C4-2B (cell line): ENCODE results near the gene LTBP2.

Source experiments
- H3K27ac ChIP-seq: fragments of 450-650 bp; 2 replicates; pipeline ENCODE4 v1.5.1; 2017
- ZFX ChIP-seq: fragments of 450-650 bp; IDR thresholded peaks from 2 replicates; pipeline ENCODE4 v1.6.1; 2017
- TF ChIP-seq, protein P1 (sequence below): fragments of 450-650 bp; conservative IDR thresholded peaks from 2 replicates; pipeline ENCODE4 v1.5.1; 2017; ENCODE audit warnings: mild to moderate bottlenecking

The LTBP2 gene

DNA sequence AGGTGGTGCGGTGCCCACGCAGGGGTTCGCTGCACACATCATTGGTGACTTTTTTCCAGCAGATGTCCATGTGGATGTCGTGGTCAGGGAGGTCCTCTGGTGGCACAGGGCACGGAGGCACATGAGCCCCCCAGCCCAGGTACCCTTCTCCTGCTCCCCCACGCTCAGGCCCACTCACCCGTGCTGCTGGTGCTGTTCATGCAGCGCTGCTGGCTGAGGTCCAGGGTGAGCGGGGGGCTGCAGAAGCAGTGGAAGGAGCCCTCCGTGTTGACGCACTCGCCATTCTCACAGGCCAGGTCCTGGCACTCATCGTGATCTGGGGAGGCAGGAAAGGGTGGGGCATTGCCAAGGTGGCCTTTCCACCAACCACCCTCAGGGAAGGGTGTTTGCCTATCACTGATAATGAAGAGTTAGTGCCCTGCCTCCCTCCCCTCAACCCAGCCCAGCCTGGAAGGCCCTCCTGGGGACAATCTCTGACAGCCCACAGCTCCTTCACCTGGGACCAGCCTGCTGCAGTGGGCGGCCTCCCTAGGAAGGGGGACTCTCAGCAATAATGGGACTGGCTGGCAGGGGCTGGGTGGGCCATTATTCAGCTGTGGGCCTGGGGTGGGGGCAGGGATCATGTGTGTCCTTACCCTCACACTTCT, 108.6 kb downstream of the LTBP2 start:
- no peak overlapping the region for H3K27ac ChIP-seq
- TF ChIP-seq, protein P1, sequence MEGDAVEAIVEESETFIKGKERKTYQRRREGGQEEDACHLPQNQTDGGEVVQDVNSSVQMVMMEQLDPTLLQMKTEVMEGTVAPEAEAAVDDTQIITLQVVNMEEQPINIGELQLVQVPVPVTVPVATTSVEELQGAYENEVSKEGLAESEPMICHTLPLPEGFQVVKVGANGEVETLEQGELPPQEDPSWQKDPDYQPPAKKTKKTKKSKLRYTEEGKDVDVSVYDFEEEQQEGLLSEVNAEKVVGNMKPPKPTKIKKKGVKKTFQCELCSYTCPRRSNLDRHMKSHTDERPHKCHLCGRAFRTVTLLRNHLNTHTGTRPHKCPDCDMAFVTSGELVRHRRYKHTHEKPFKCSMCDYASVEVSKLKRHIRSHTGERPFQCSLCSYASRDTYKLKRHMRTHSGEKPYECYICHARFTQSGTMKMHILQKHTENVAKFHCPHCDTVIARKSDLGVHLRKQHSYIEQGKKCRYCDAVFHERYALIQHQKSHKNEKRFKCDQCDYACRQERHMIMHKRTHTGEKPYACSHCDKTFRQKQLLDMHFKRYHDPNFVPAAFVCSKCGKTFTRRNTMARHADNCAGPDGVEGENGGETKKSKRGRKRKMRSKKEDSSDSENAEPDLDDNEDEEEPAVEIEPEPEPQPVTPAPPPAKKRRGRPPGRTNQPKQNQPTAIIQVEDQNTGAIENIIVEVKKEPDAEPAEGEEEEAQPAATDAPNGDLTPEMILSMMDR = no peak
- no peak for TF ChIP-seq ZFX

DNA sequence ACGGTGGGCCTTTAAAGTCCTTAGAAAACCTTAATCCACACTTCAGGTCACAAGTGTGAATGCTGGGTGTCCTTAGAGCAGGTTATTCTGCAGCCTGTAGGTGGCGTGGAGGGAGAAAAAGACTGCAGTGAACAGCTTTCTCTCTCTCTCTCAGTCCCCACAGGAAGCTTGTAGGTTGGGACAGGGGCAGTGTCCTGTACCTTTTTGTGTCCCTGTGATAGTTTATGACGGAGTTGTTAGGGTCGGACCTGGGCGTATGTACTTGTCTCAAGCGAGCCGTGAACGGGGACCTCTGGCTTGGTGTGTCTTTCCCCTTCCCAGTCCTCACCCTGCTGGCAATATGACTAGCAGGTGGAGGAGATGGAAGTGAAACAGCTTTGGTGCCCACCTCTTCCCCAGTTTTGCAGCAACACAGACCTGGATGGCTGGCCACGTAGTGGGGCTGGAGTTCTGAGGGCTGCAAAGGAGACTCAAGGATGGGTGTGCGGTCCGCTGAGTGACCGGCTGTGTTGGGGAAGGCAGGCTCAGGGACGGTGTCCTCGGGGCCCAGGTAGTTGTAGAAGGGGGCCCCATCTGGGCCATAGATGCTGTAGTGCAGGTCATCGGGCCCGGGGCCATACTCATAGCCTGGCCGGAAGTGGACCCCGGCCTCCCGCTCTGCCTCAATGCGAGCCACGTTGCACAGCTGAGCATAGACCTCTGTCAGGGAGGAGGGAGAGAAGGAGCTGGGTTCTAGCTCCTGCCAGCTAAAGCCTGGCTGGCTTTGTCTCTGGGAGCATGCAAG, 109.6 kb downstream of the LTBP2 start:
- TF ChIP-seq, protein P1 = peak; percentile 50
- no peak for TF ChIP-seq ZFX
- H3K27ac ChIP-seq = no peak overlapping the region

DNA sequence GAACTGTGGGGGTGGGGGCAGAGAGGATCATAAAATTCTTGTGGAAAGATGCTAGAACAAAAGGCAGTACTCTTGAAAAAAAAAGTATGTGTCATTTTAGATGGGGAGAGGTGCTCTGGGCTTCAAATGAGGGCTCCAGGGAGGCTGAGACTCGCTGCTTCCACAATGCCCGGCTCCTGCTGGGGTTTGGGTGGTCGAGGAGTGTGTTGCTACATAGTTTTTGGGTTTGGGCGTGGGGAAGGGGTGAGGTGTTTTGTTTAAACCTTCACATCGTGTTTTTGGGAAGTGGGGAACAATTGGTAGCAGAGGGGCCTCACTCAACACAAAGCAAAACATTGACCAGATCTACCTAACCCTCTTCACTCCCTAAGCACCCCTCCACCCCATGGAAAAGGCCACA, 110.3 kb downstream of the LTBP2 start:
- no peak overlapping the region for H3K27ac ChIP-seq
- no peak for TF ChIP-seq ZFX
- TF ChIP-seq, protein P1 = 0 out of 2 replicates have a peak, but pooled peaks have one; percentile 2

DNA sequence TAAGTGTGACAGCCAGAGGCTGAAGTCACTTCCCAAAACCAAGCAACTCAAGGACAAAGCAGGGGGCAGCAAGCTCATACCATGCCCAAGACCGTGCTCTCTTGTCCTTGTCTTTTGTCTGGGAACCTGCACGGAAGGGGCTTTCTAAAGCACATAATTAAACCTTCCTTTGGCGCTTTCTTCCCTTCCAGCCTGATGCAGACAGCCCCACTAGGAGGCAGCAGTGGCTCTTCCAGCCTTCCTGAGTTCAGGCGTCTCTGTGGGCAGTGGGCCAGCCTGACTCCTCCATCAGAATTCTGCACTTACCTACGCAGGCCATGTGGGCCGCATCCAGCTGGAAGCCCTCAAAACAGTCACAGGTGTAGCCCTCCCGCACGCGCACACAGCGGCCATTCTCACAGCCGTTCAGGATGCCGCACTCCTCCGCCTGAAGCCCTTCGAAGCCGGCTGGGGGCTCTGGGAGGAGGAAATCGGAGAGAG, 110.9 kb downstream of the LTBP2 start:
- no peak overlapping the region for H3K27ac ChIP-seq
- no peak for TF ChIP-seq ZFX
- TF ChIP-seq, protein P1 = peak; percentile 88

DNA sequence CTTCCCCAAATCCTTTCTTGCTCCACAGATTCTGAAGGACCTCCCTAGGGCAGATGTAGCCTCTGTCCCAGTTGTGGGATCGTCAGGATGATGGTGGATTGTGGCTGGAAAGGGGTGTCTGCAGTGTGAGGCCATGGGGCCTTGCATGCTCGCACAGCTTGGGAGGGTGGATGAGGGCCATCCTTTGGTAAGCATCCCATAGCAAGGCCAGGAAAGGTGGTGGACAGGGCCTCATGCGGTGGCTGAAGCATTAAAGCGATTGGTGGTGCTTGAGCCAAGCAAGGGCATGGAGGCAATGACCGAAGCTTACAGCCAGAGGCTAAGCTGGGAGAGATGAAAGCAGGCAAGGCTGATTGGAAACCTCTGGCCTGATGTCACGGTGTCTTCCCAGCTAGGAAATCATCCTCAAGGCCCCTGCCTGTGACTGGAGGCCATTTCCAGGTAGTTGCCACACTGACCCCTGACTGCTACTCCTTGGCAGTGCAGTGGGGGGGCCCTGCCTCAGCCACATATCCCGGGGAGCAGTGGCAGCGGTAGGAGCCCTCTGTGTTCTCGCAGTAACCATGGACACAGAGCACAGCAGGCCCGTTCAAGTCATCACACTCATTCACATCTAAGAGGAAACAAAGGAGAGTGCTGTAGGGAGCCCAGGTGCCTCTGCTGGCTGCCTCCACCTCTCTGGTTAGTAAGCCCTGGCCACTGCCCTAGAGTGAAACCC, 111.5 kb downstream of the LTBP2 start:
- TF ChIP-seq, protein P1 = no peak
- TF ChIP-seq ZFX = no peak
- no peak overlapping the region for H3K27ac ChIP-seq

DNA sequence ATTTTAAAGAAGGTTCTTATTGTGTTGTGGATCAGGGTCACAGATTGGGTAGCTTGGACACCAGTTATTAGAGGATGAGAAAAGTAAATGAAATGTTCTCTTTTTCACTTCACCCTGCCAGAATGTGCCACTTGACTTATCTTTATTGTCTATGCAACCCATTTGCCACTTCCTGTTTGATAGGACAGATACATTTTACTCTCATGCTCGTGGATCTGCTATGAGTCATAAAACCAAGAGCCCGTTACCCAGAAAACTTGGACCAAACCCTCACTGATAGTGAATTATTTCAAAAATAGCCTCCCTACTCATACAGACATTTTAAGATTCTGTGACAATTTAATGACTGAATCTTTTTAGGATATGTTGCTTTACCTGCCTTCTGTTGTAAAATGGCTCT, 116.7 kb downstream of the LTBP2 start:
- TF ChIP-seq ZFX = no peak
- TF ChIP-seq, protein P1 = no peak
- H3K27ac ChIP-seq = no peak overlapping the region
